HEK293 (cell line): ENCODE measurements around the gene MYO1E.

Source experiments
- CTCF ChIA-PET: fragments of 350-600 bp; formaldehyde crosslinking; extraction: SDS; loops from one replicate; lab custom pipeline; 2021; ENCODE audit warnings: antibody characterized with exemption; lab: Yijun Ruan, JAX
- POLR2A ChIA-PET: fragments of 300-600 bp; formaldehyde crosslinking; extraction: SDS; loops from one replicate; lab custom pipeline; 2020; ENCODE audit warnings: antibody characterized with exemption, inconsistent platforms; lab: Yijun Ruan, JAX
- H3K27ac ChIP-seq: fragments of 200-500 bp; sonication (Bioruptor generic); 2 replicates; pipeline ENCODE4 v1.5.1; 2014; ENCODE audit warnings: low read depth, low read length, control low read depth, inconsistent platforms; ENCODE audit errors: extremely low read depth
- H3K36me3 ChIP-seq, 2 experiments: fragments of 200-500 bp in 1 of 2; sonication (Bioruptor generic) in 1 of 2; 1 replicate in 1 of 2; 2 replicates in 1 of 2; pipeline ENCODE4 v1.5.1; 2014 to 2017; ENCODE audit warnings: inconsistent platforms in 2 of 2, low read length in 2 of 2; ENCODE audit not compliant: control insufficient read depth in 2 of 2, insufficient read depth in 1 of 2
- H3K4me1 ChIP-seq: fragments of 200-500 bp; sonication (Bioruptor generic); 2 replicates; pipeline ENCODE4 v1.5.1; 2014; ENCODE audit warnings: mild to moderate bottlenecking, low read length, inconsistent platforms; ENCODE audit not compliant: control insufficient read depth, insufficient read depth
- H3K4me3 ChIP-seq: 2 replicates; pipeline ENCODE4 v1.5.1; 2011; ENCODE audit warnings: low read depth, mild to moderate bottlenecking, control low read depth, low read length, moderate library complexity
- H3K9me3 ChIP-seq: fragments of 200-500 bp; sonication (Bioruptor generic); 2 replicates; pipeline ENCODE4 v1.5.1; 2014; ENCODE audit warnings: low read depth, low read length, inconsistent platforms; ENCODE audit not compliant: control insufficient read depth, insufficient read depth
- EGR2 ChIP-seq: fragments of 450-650 bp; formaldehyde crosslinking; IDR thresholded peaks from 2 replicates; pipeline ENCODE4 v1.5.1; 2016; ENCODE audit warnings: low read depth, missing biosample characterization, missing genetic modification characterization
- KLF17 ChIP-seq: fragments of 450-650 bp; formaldehyde crosslinking; IDR thresholded peaks from 2 replicates; pipeline ENCODE4 v1.5.1; 2016; ENCODE audit warnings: missing biosample characterization, missing genetic modification characterization
- PRDM1 ChIP-seq: fragments of 450-650 bp; formaldehyde crosslinking; IDR thresholded peaks from 2 replicates; pipeline ENCODE4; 2016; ENCODE audit warnings: missing biosample characterization, missing genetic modification characterization
- SCRT1 ChIP-seq: fragments of 450-650 bp; formaldehyde crosslinking; IDR thresholded peaks from 2 replicates; pipeline ENCODE4 v1.5.1; 2016; ENCODE audit warnings: missing biosample characterization, missing genetic modification characterization, borderline replicate concordance
- ZBTB48 ChIP-seq: fragments of 450-650 bp; formaldehyde crosslinking; IDR thresholded peaks from 2 replicates; pipeline ENCODE4 v1.5.1; 2016; ENCODE audit warnings: missing biosample characterization, missing genetic modification characterization
- ZBTB8A ChIP-seq: fragments of 450-650 bp; formaldehyde crosslinking; IDR thresholded peaks from 2 replicates; pipeline ENCODE4 v1.5.1; 2016; ENCODE audit warnings: missing biosample characterization, missing genetic modification characterization
- ZNF138 ChIP-seq: fragments of 450-650 bp; formaldehyde crosslinking; IDR thresholded peaks from 2 replicates; pipeline ENCODE4 v1.5.1; 2016; ENCODE audit warnings: missing biosample characterization, missing genetic modification characterization, borderline replicate concordance
- ZNF366 ChIP-seq: fragments of 450-650 bp; formaldehyde crosslinking; conservative IDR thresholded peaks from 2 replicates; pipeline ENCODE4 v1.5.1; 2016; ENCODE audit warnings: missing biosample characterization, missing genetic modification characterization
- ZNF37A ChIP-seq: fragments of 450-650 bp; IDR thresholded peaks from 2 replicates; pipeline ENCODE4 v1.5.1; 2018; ENCODE audit warnings: missing biosample characterization, missing genetic modification characterization
- ZNF433 ChIP-seq: fragments of 450-650 bp; formaldehyde crosslinking; IDR thresholded peaks from 2 replicates; pipeline ENCODE4 v1.5.1; 2016; ENCODE audit warnings: missing biosample characterization, missing genetic modification characterization, low read depth
- ZNF549 ChIP-seq: fragments of 450-650 bp; IDR thresholded peaks from 2 replicates; pipeline ENCODE4 v1.5.1; 2018; ENCODE audit warnings: missing biosample characterization, missing genetic modification characterization, mild to moderate bottlenecking, inconsistent platforms, moderate library complexity
- ZNF561 ChIP-seq: fragments of 450-650 bp; IDR thresholded peaks from 2 replicates; pipeline ENCODE4 v1.5.1; 2018; ENCODE audit warnings: missing biosample characterization, missing genetic modification characterization, borderline replicate concordance
- ZNF677 ChIP-seq: fragments of 450-650 bp; IDR thresholded peaks from 2 replicates; pipeline ENCODE4 v1.5.0; 2018; ENCODE audit warnings: missing biosample characterization, mild to moderate bottlenecking, missing genetic modification characterization, moderate library complexity
- TF ChIP-seq, protein P1 (sequence below): fragments of 450-650 bp; formaldehyde crosslinking; IDR thresholded peaks from 2 replicates; pipeline ENCODE4 v1.5.1; 2017; ENCODE audit warnings: missing biosample characterization, mild to moderate bottlenecking, missing genetic modification characterization, moderate library complexity

Gene MYO1E

DNA sequence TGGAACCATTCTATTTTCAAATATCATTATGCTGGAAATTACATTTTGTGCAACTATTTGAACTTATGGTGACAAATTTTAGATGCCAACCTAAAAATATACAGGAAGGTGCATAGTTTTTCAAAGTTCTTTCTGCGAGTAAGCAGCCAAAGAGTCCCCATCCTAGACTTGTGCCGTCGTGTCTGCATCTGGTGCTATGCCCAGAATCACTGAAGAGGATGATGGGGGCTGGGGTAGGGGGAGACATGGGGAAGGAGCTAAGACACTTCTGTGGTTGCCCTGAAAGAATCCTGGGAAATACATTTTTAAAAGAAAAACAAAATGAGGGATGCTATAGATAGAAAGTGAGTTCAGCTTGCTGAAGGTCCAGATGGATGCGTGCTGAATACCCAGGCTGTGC lies 44.1 kb upstream of the MYO1E start:
- H3K4me3 ChIP-seq: no peak overlapping the region
- no peak overlapping the region for H3K27ac ChIP-seq
- H3K4me1 ChIP-seq: no peaks in the 10 kb centered on the region
- CTCF ChIA-PET: no interaction called here
- POLR2A ChIA-PET: no interaction called here
- H3K36me3 ChIP-seq: no peaks in the 10 kb centered on the region
- no peaks in the 10 kb centered on the region for H3K9me3 ChIP-seq
- TF ChIP-seq ZNF366: no peak
- TF ChIP-seq, all 188 proteins: peak for 0

- H3K4me3 ChIP-seq: no peak overlapping the region
- ChIA-PET POLR2A (no interaction called here), CTCF (interaction anchor here (1.0 to 1.1 kb wide), 2 partner anchors 19 to 166 kb away, joined by 3 to 5 read pairs; no protein-coding TSS in a partner anchor)
- TF ChIP-seq SCRT1 (tag by site-specific recombination) (no peak), ZNF549 (tag by site-specific recombination) (no peak), ZNF561 (no peak), ZNF138 (tag by site-specific recombination) (no peak), ZNF37A (no peak), ZNF433 (tag by site-specific recombination) (no peak)
- TF ChIP-seq, protein P1, sequence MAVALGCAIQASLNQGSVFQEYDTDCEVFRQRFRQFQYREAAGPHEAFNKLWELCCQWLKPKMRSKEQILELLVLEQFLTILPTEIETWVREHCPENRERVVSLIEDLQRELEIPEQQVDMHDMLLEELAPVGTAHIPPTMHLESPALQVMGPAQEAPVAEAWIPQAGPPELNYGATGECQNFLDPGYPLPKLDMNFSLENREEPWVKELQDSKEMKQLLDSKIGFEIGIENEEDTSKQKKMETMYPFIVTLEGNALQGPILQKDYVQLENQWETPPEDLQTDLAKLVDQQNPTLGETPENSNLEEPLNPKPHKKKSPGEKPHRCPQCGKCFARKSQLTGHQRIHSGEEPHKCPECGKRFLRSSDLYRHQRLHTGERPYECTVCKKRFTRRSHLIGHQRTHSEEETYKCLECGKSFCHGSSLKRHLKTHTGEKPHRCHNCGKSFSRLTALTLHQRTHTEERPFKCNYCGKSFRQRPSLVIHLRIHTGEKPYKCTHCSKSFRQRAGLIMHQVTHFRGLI (tag by site-specific recombination): no peak
- H3K9me3 ChIP-seq: no peaks in the 10 kb centered on the region
- H3K4me1 ChIP-seq: no peaks in the 10 kb centered on the region
- H3K27ac ChIP-seq: no peak overlapping the region
- H3K36me3 ChIP-seq: no peaks in the 10 kb centered on the region
Observed at GRCh38 chr15:59413577-59413976, 40.9 kb upstream of the MYO1E start.

- CTCF ChIA-PET: no interaction called here
- Histone ChIP-seq H3K27ac (no peak overlapping the region), H3K36me3 (no peaks in the 10 kb centered on the region), H3K9me3 (no peaks in the 10 kb centered on the region), H3K4me1 (no peaks in the 10 kb centered on the region), H3K4me3 (no peak overlapping the region)
- POLR2A ChIA-PET: no interaction called here
- 0 out of 2 replicates have a peak, but pooled peaks have one; percentile 7 for TF ChIP-seq EGR2 (tag by site-specific recombination)
- no peak for TF ChIP-seq KLF17 (tag by site-specific recombination)
Observed at GRCh38 chr15:59410391-59410896, 37.8 kb upstream of the MYO1E start.

DNA sequence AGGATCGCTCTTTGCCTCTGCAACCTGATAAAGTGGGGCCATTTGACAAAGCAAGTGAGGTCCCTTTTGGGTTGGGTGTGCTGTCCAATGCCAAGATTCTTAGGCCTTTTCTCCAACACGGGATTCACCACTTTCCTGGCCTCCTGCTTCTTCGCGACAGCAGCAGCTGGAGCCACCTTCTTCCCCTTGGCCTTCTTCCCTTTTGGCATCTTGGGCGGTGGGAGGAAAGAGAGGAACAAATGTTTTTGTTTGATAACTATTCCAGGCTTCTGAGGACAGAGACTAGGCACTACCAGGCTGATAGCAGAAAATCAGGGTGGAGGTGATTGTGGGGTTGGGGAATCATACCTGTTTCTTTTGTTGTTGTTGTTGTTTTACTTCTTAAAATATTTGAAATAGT lies 35.3 kb upstream of the MYO1E start:
- Histone ChIP-seq H3K27ac (no peak overlapping the region), H3K4me3 (no peak overlapping the region), H3K9me3 (no peaks in the 10 kb centered on the region), H3K4me1 (no peaks in the 10 kb centered on the region), H3K36me3 (no peaks in the 10 kb centered on the region)
- POLR2A ChIA-PET: no interaction called here
- CTCF ChIA-PET: interaction anchor here (0.7 kb wide), 1 partner anchor 1450 kb away, joined by 3 read pairs; no protein-coding TSS in a partner anchor
- no peak for TF ChIP-seq ZBTB48 (tag by site-specific recombination)
- TF ChIP-seq ZNF677: no peak
- TF ChIP-seq PRDM1 (tag by site-specific recombination): no peak
- TF ChIP-seq ZBTB8A (tag by site-specific recombination): no peak
